Endothelial cell (in vitro differentiated cells): ENCODE data around the gene GALNT17. TPM values are rescaled to one million over a fixed set of nuclear protein-coding genes. Genes with fewer than 3 reads are reported as not detected.

Experiments
- DNase-seq: peaks from one replicate; pipeline ENCODE4 v3.0.0; 2021; ENCODE audit warnings: low spot score
- H3K27ac Mint-ChIP-seq: one replicate; pipeline ENCODE4 v1.8.0; 2021; ENCODE audit warnings: mixed read lengths, inconsistent platforms; ENCODE audit not compliant: unreplicated experiment
- H3K27me3 Mint-ChIP-seq: one replicate; pipeline ENCODE4 v1.8.0; 2021; ENCODE audit warnings: mild to moderate bottlenecking, moderate library complexity, mixed read lengths, inconsistent platforms; ENCODE audit not compliant: unreplicated experiment
- H3K36me3 Mint-ChIP-seq: one replicate; pipeline ENCODE4 v1.8.0; 2021; ENCODE audit warnings: mild to moderate bottlenecking, low read depth, mixed read lengths, inconsistent platforms; ENCODE audit not compliant: unreplicated experiment
- H3K4me1 Mint-ChIP-seq: one replicate; pipeline ENCODE4 v1.8.0; 2021; ENCODE audit warnings: mild to moderate bottlenecking, mixed read lengths, inconsistent platforms; ENCODE audit not compliant: unreplicated experiment
- H3K4me3 Mint-ChIP-seq: one replicate; pipeline ENCODE4 v1.8.0; 2021; ENCODE audit warnings: mild to moderate bottlenecking, mixed read lengths, inconsistent platforms; ENCODE audit not compliant: unreplicated experiment
- H3K9me3 Mint-ChIP-seq: one replicate; pipeline ENCODE4 v1.8.0; 2021; ENCODE audit warnings: mixed read lengths, inconsistent platforms; ENCODE audit not compliant: unreplicated experiment
- CTCF ChIP-seq: fragments of 200-600 bp; sonication (generic); IDR thresholded peaks from one replicate; pipeline ENCODE4 v1.5.0; 2021; ENCODE audit warnings: antibody characterized with exemption; ENCODE audit not compliant: unreplicated experiment
- total RNA-seq: library from RNA; stranded (reverse); fragmentation: NEBNext Ultra II Directional; extraction: Animal tissue kit (Norgen Biotek cat#: 25700); gene quantifications from one replicate; pipeline ENCODE4 v1.2.1, GENCODE V29; 2021; ENCODE audit not compliant: unreplicated experiment

Gene GALNT17
- total RNA-seq, 1 donor from 2014 or later = 0.38 TPM

- Mint-ChIP-seq H3K4me1 (no peaks in the 10 kb centered on the region), H3K4me3 (no peak overlapping the region), H3K36me3 (peaks cover 4% of the 10 kb centered on the region), H3K27me3 (peaks cover 5% of the 10 kb centered on the region), H3K9me3 (peaks cover 23% of the 10 kb centered on the region), H3K27ac (no peak overlapping the region)
- DNase-seq = no peak
- no peak for TF ChIP-seq CTCF
These were observed 473.0 kb downstream of the GALNT17 start for GRCh38 chr7:71604818-71605414.

DNA sequence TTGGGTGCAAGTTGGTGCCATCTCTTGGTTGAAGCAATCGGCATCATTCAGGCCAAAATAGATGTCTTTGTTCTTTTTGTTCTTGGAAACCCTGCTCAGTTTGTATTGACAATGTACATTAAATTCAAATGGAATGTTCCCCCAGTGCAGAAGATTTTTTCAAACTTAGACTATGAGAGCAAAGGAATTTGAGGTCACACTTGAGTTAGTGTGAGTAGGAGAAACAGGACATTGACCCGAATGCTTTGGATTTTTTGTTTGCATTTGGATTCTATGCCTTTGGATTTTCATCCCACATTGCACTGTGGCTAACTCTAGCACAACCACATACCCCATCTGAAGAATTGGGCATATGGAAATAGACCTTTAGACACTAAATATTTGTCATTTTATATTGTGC lies 480.0 kb downstream of the GALNT17 start:
- Mint-ChIP-seq H3K27me3 (no peaks in the 10 kb centered on the region), H3K27ac (no peak overlapping the region), H3K4me3 (no peak overlapping the region), H3K4me1 (peaks cover 4% of the 10 kb centered on the region), H3K36me3 (no peaks in the 10 kb centered on the region), H3K9me3 (peaks cover 6% of the 10 kb centered on the region)
- no peak for DNase-seq
- no peak for TF ChIP-seq CTCF

GRCh38 chr7:71612911-71613310 lies 481.0 kb downstream of the GALNT17 start:
- Mint-ChIP-seq H3K4me3 (no peak overlapping the region), H3K4me1 (peaks cover 4% of the 10 kb centered on the region), H3K9me3 (peaks cover 6% of the 10 kb centered on the region), H3K27me3 (no peaks in the 10 kb centered on the region), H3K27ac (no peak overlapping the region), H3K36me3 (no peaks in the 10 kb centered on the region)
- no peak for DNase-seq
- no peak for TF ChIP-seq CTCF

DNA sequence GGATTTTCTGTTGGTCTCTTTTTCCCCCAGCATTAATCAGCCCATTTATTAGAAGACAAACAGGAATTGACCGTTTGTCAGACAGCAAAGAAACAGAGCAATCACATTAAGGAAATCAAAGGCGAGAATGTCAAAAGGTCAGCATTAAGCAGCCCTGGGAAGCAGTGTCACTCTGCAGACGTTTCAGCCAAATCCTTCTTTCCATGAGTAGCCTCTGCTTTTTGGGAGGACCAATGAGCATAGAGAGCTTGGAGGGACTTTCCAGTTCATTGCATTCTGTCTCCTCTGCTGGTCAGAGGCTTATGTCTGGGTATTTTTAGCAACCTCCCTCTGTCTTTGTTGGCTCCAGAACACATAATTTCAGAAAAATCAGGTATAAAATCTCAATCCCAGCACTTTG lies 481.4 kb downstream of the GALNT17 start:
- Mint-ChIP-seq H3K27me3 (no peaks in the 10 kb centered on the region), H3K4me3 (no peak overlapping the region), H3K9me3 (peaks cover 6% of the 10 kb centered on the region), H3K27ac (no peak overlapping the region), H3K4me1 (peaks cover 4% of the 10 kb centered on the region), H3K36me3 (no peaks in the 10 kb centered on the region)
- TF ChIP-seq CTCF = no peak
- no peak for DNase-seq

DNA sequence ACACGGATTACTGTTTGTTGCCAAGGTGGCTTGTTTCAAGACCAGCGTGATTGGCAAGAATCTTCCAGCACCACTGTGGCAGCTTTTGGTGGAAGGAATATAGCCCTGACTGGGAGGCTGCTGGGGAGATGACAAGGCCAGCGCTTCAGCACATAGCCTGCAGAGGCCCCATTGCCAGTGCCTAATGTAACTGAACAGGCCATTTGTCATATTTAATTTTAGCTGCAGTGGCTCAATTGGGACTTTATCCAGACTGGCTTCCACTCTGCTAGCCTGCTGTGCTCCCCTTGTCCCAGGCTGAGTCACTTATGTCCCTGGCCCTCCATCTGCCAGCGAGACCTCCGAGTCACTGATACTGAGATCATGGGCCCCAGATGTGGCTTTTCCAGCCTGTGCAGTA lies 483.1 kb downstream of the GALNT17 start:
- no peak for TF ChIP-seq CTCF
- no peak overlapping the region for H3K4me3 Mint-ChIP-seq
- no peak overlapping the region for H3K27ac Mint-ChIP-seq
- H3K9me3 Mint-ChIP-seq = peaks cover 10% of the 10 kb centered on the region
- DNase-seq = no peak
- peaks cover 4% of the 10 kb centered on the region for H3K4me1 Mint-ChIP-seq
- no peaks in the 10 kb centered on the region for H3K36me3 Mint-ChIP-seq
- no peaks in the 10 kb centered on the region for H3K27me3 Mint-ChIP-seq
